Testis (tissue), 3 donors: ENCODE results near the gene TC2N. TPM values are rescaled to one million over a fixed set of nuclear protein-coding genes. Genes with fewer than 3 reads are reported as not detected.
A peak's percentile ranks its signal among the peaks of the same experiment; 100 is the strongest.
"Not testable (repeated sequence)": the region's sequence is repeated elsewhere in the genome, so short reads cannot be mapped to it uniquely, and the experiment has no call there.

ENCODE experiments used
- DNase-seq: peaks from one replicate; pipeline ENCODE4 v3.0.0-alpha.2; 2019
- H3K27ac ChIP-seq, 2 donors: fragments of 200-600 bp; sonication (generic); one replicate each; pipeline ENCODE4 v1.5.1; 2019
- H3K27me3 ChIP-seq: fragments of 200-600 bp; sonication (generic); one replicate; pipeline ENCODE4 v1.5.1; 2019
- H3K36me3 ChIP-seq: fragments of 200-600 bp; sonication (generic); one replicate; pipeline ENCODE4 v1.5.1; 2017; ENCODE audit warnings: low read depth; ENCODE audit errors: missing control alignments
- H3K4me1 ChIP-seq: fragments of 200-600 bp; sonication (generic); one replicate; pipeline ENCODE4 v1.5.1; 2019
- H3K4me3 ChIP-seq, 2 donors: fragments of 200-600 bp; sonication (generic); one replicate each; pipeline ENCODE4 v1.5.1; 2017 to 2019
- H3K9me3 ChIP-seq: fragments of 200-600 bp; sonication (generic); one replicate; pipeline ENCODE4 v1.5.1; 2017
- CTCF ChIP-seq, 3 experiments: fragments of 450-650 bp in 2 of 3; fragments of 200-600 bp in 1 of 3; sonication (generic) in 1 of 3; IDR thresholded peaks; one replicate each; pipeline ENCODE4 v1.5.1; 2016 to 2019; ENCODE audit warnings: antibody characterized with exemption in 3 of 3, mild to moderate bottlenecking in 2 of 3, moderate library complexity in 1 of 3
- POLR2A ChIP-seq: fragments of 450-650 bp; IDR thresholded peaks from one replicate; pipeline ENCODE4 v1.6.1; 2017; ENCODE audit warnings: antibody characterized with exemption, mild to moderate bottlenecking, moderate library complexity
- WGBS, 2 donors: methylation state at CpG; one replicate each; pipeline ENCODE4 v1.1.5; 2018; 5-methylcytosine and 5-hydroxymethylcytosine counted together
- intact Hi-C: fragments of 100-400 bp; cut with DNase I; formaldehyde crosslinking; loops from one replicate; pipeline ENCODE4 v1.15.1; 2023; ENCODE audit warnings: low total_unique reads
- polyA plus RNA-seq: library from polyadenylated mRNA; stranded (reverse); fragments of 350-450 nt; fragmentation: Illumina TruSeq; extraction: RNeasy Lipid Tissue Mini Kit (QIAGEN cat#74804); gene quantifications from one replicate; pipeline ENCODE4 v1.2.3, GENCODE V29; 2014; ENCODE audit warnings: low read depth, low replicate concordance; ENCODE audit not compliant: insufficient read depth
- total RNA-seq, 2 donors: library from RNA; depleted of rRNA; stranded (reverse); fragments of >200 nt; gene quantifications; one replicate each; pipeline ENCODE4 v1.2.3, GENCODE V29; 2016

TC2N gene
- total and polyA plus RNA-seq, 3 donors from 2014 or later, result 17.2 to 24.3 (median 19.6) TPM

DNA sequence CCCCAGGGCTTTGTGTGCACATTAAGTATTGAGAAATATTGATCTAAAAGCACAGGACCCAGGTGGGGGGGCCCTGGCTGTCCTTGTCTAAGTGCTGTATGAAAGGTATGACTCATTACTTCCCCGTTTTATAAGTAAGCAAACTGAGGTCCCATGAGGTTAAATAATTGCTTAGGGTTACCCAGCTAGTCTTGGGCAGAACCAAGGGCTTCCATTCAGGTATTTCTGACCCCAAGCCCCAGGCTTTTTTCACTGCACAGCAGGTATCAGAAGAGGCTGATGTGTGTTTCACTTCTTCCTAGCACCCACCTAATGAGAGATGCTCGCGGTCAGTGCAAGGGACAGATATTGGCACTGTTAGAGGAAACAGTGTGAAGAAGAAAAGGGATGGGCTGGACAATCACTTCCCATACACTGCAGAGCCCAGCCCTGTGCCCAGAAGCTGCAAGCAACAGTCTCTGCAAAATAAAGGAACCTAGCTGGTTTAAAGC lies 4.7 kb upstream of the TC2N start:
- Histone ChIP-seq H3K4me3 (no peak overlapping the region), H3K27me3 (no peaks in the 10 kb centered on the region), H3K4me1 (peaks cover 10% of the 10 kb centered on the region), H3K36me3 (no peaks in the 10 kb centered on the region), H3K27ac (peak overlapping the region in 1 of 2 donors; percentile 9), H3K9me3 (no peaks in the 10 kb centered on the region)
- TF ChIP-seq CTCF (IDR thresholded peaks at IDR 0.05), result no peak
- no peak for TF ChIP-seq POLR2A
- no peak for DNase-seq
- 69 to 75% methylated on average over 3 of the region's 3 CpGs for WGBS, 2 donors
- intact Hi-C loops, result no loop called here

- H3K9me3 ChIP-seq, H3K27me3 ChIP-seq, DNase-seq, intact Hi-C loops, H3K4me3 ChIP-seq, H3K4me1 ChIP-seq, H3K36me3 ChIP-seq: not testable (repeated sequence)
- peak overlapping the region in 1 of 2 donors; percentile 9 for H3K27ac ChIP-seq
- 70 to 91% methylated on average over 4 of the region's 4 CpGs for WGBS, 2 donors
These were observed 4.1 kb upstream of the TC2N start for GRCh38 chr14:91871401-91871800.

DNA sequence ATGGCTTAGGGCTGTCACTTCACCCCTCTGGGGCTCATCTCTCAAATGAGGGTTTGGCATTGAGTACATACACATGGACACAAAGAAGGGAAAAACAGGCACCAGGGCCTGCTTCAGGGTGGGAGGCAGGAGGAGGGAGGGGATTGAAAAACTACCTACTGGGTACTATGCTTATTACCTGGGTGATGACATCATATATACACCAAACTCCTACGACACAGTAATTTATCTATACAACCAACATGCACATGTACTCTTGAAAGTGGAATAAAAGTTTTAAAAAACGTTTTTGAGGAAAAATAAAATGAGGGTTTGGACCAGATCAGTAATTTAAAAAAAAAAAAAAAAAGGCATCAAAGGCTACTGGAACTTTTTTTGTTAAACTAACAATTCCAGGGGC lies 3.6 kb upstream of the TC2N start:
- WGBS, 2 donors, result 66 to 68% methylated on average over 2 of the region's 2 CpGs
- no peak for DNase-seq
- H3K4me3 ChIP-seq, result no peak overlapping the region
- H3K9me3 ChIP-seq, result no peaks in the 10 kb centered on the region
- TF ChIP-seq POLR2A (no peak), CTCF (IDR thresholded peaks at IDR 0.05) (no peak)
- peaks cover 10% of the 10 kb centered on the region for H3K4me1 ChIP-seq
- H3K36me3 ChIP-seq, result no peaks in the 10 kb centered on the region
- intact Hi-C loops, result no loop called here
- H3K27ac ChIP-seq, result no peak overlapping the region
- no peaks in the 10 kb centered on the region for H3K27me3 ChIP-seq

DNA sequence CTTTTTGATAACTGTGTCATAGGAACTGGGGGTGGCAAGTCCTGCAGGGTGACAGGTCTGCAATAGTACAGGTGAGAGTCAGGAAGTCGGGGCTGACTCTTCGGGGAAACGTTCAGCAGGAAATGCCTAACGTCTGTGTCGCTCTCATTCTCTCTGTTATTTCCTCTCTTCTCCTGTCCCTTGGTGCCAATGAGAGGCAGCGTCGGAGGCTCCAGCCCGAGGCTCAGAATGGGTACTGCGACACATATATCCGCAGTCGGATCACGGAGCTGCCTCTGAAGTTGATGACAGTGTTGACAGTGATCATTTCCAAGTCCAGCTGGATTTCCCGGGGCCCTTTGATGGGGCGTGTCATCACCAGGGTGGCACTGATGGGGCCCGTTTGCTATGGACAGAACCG lies 2.7 kb upstream of the TC2N start:
- H3K4me3 ChIP-seq, result no peak overlapping the region
- no peaks in the 10 kb centered on the region for H3K27me3 ChIP-seq
- H3K9me3 ChIP-seq, result no peaks in the 10 kb centered on the region
- TF ChIP-seq POLR2A (no peak), CTCF (IDR thresholded peaks at IDR 0.05) (no peak)
- intact Hi-C loops, result no loop called here
- no peak overlapping the region for H3K27ac ChIP-seq
- 77 to 87% methylated on average over 16 of the region's 16 CpGs for WGBS, 2 donors
- H3K36me3 ChIP-seq, result no peaks in the 10 kb centered on the region
- no peak for DNase-seq
- peaks cover 10% of the 10 kb centered on the region for H3K4me1 ChIP-seq

GRCh38 chr14:91869556-91869955 lies 2.2 kb upstream of the TC2N start:
- TF ChIP-seq CTCF (IDR thresholded peaks at IDR 0.05) (no peak), POLR2A (no peak)
- H3K4me3 ChIP-seq, result no peak overlapping the region
- intact Hi-C loops, result no loop called here
- 81 to 87% methylated on average over 8 of the region's 8 CpGs for WGBS, 2 donors
- H3K27me3 ChIP-seq, result no peaks in the 10 kb centered on the region
- peaks cover 10% of the 10 kb centered on the region for H3K4me1 ChIP-seq
- no peaks in the 10 kb centered on the region for H3K9me3 ChIP-seq
- no peak for DNase-seq
- no peak overlapping the region for H3K27ac ChIP-seq
- no peaks in the 10 kb centered on the region for H3K36me3 ChIP-seq
